ENCODE measurements around the gene PCNA.

GRCh38 chr20:5119435-5120184 lies at the start of gene PCNA:
- TF ChIP-seq, protein P1, sequence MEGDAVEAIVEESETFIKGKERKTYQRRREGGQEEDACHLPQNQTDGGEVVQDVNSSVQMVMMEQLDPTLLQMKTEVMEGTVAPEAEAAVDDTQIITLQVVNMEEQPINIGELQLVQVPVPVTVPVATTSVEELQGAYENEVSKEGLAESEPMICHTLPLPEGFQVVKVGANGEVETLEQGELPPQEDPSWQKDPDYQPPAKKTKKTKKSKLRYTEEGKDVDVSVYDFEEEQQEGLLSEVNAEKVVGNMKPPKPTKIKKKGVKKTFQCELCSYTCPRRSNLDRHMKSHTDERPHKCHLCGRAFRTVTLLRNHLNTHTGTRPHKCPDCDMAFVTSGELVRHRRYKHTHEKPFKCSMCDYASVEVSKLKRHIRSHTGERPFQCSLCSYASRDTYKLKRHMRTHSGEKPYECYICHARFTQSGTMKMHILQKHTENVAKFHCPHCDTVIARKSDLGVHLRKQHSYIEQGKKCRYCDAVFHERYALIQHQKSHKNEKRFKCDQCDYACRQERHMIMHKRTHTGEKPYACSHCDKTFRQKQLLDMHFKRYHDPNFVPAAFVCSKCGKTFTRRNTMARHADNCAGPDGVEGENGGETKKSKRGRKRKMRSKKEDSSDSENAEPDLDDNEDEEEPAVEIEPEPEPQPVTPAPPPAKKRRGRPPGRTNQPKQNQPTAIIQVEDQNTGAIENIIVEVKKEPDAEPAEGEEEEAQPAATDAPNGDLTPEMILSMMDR (IDR thresholded peaks at IDR 0.05; ENCODE audit: low read length), result no peak
- TF ChIP-seq EZH2 (IDR thresholded peaks at IDR 0.05; ENCODE audit: borderline replicate concordance, low read length), result no peak

Measured in OCI-LY1 (cell line).